Neural progenitor cell (in vitro differentiated cells): ENCODE measurements around the gene CAPNS1. TPM values are rescaled to one million over a fixed set of nuclear protein-coding genes. Genes with fewer than 3 reads are reported as not detected.
A peak's percentile ranks its signal among the peaks of the same experiment; 100 is the strongest.

ENCODE experiments used
- DNase-seq: peaks from one replicate; pipeline ENCODE4 v3.0.0-alpha.2; 2016; ENCODE audit warnings: low spot score
- H2AFZ ChIP-seq: fragments of 200-600 bp; sonication (generic); replicated peaks from 2 replicates; pipeline ENCODE4 v1.6.1; 2016; ENCODE audit warnings: antibody characterized with exemption
- H3F3A ChIP-seq: fragments of 200-600 bp; sonication (generic); 2 replicates; pipeline ENCODE4 v1.6.1; 2016; ENCODE audit warnings: antibody characterized with exemption, low read depth
- H3K27ac ChIP-seq: fragments of 200-600 bp; sonication (generic); 2 replicates; pipeline ENCODE4 v1.5.1; 2016; ENCODE audit warnings: mild to moderate bottlenecking
- H3K27me3 ChIP-seq: fragments of 200-600 bp; sonication (generic); 2 replicates; pipeline ENCODE4 v1.6.1; 2016; ENCODE audit warnings: mild to moderate bottlenecking, moderate library complexity
- H3K36me3 ChIP-seq: fragments of 200-600 bp; sonication (generic); 2 replicates; pipeline ENCODE4 v1.5.1; 2016
- H3K4me1 ChIP-seq: fragments of 200-600 bp; sonication (generic); 2 replicates; pipeline ENCODE4 v1.6.1; 2016; ENCODE audit warnings: mixed run types
- H3K4me2 ChIP-seq: fragments of 200-600 bp; sonication (generic); 2 replicates; pipeline ENCODE4 v1.6.1; 2016
- H3K4me3 ChIP-seq: fragments of 200-600 bp; sonication (generic); 2 replicates; pipeline ENCODE4 v1.5.1; 2016
- H3K79me2 ChIP-seq: fragments of 200-600 bp; sonication (generic); 2 replicates; pipeline ENCODE4 v1.6.1; 2016; ENCODE audit warnings: low read depth
- H3K9ac ChIP-seq: fragments of 200-600 bp; sonication (generic); 2 replicates; pipeline ENCODE4 v1.6.1; 2016
- H3K9me3 ChIP-seq: fragments of 200-600 bp; sonication (generic); 2 replicates; pipeline ENCODE4 v1.5.1; 2016; ENCODE audit warnings: low read depth
- H4K20me1 ChIP-seq: fragments of 200-600 bp; sonication (generic); 2 replicates; pipeline ENCODE4 v1.6.1; 2016; ENCODE audit warnings: low read depth
- H3K27ac Mint-ChIP-seq: 3 replicates; pipeline ENCODE4 v1.8.0; 2021; ENCODE audit warnings: mixed read lengths
- H3K27me3 Mint-ChIP-seq: 2 replicates; pipeline ENCODE4 v1.8.0; 2022; ENCODE audit warnings: low read depth, mild to moderate bottlenecking, inconsistent platforms, moderate library complexity, mixed read lengths; ENCODE audit not compliant: insufficient read depth
- H3K36me3 Mint-ChIP-seq: 3 replicates; pipeline ENCODE4 v1.8.0; 2021; ENCODE audit warnings: mixed read lengths
- H3K4me1 Mint-ChIP-seq: 3 replicates; pipeline ENCODE4 v1.8.0; 2021; ENCODE audit warnings: mixed read lengths
- H3K4me3 Mint-ChIP-seq: 3 replicates; pipeline ENCODE4 v1.8.0; 2021; ENCODE audit warnings: mild to moderate bottlenecking, moderate library complexity, mixed read lengths
- H3K9me3 Mint-ChIP-seq: 3 replicates; pipeline ENCODE4 v1.8.0; 2020; ENCODE audit warnings: mixed read lengths
- CTCF ChIP-seq: fragments of 200-600 bp; sonication (generic); IDR thresholded peaks from 2 replicates; pipeline ENCODE4 v1.5.1; 2017; ENCODE audit warnings: antibody characterized with exemption, mild to moderate bottlenecking
- EZH2 ChIP-seq: fragments of 200-600 bp; sonication (generic); IDR thresholded peaks from 2 replicates; pipeline ENCODE4 v1.6.1; 2017; ENCODE audit warnings: antibody characterized with exemption, mild to moderate bottlenecking, moderate library complexity
- EZH2phosphoT487 ChIP-seq: fragments of 200-600 bp; sonication (generic); IDR thresholded peaks from 2 replicates; pipeline ENCODE4 v1.6.1; 2017; ENCODE audit warnings: antibody characterized with exemption
- total RNA-seq: library from RNA; depleted of rRNA; stranded (reverse); fragments of >200 nt; gene quantifications from 2 replicates; pipeline ENCODE4 v1.2.3, GENCODE V29; 2015; ENCODE audit warnings: low replicate concordance

CAPNS1 gene
- 146 and 258 TPM in 2 replicates for total RNA-seq

GRCh38 chr19:36139473-36140303 lies at the start of gene CAPNS1:
TSS of gene CAPNS1 (plus strand) at chr19:36140066. CDS start at chr19:36141012, 946 bp downstream.
- H3K4me3 Mint-ChIP-seq: peak within 1 kb of the TSS; percentile 97
- H4K20me1 ChIP-seq: peaks cover 15% of the 10 kb centered on the region
- peak within 1 kb of the TSS; percentile 83 for H2AFZ ChIP-seq
- peak within 1 kb of the TSS; percentile 74 for H3K9ac ChIP-seq
- no peaks in the 10 kb centered on the region for H3K27me3 ChIP-seq
- peaks cover 13% of the 10 kb centered on the region for H3F3A ChIP-seq
- H3K36me3 ChIP-seq: no peaks in the 10 kb centered on the region
- peak within 1 kb of the TSS; percentile 91 for H3K4me3 ChIP-seq
- H3K36me3 Mint-ChIP-seq: peaks cover 18% of the 10 kb centered on the region
- peak within 1 kb of the TSS; percentile 63 for H3K27ac ChIP-seq
- H3K27ac Mint-ChIP-seq: peak within 1 kb of the TSS; percentile 78
- TF ChIP-seq CTCF (peak; percentile 38), EZH2 (no peak)
- H3K4me1 ChIP-seq: peaks cover 7% of the 10 kb centered on the region
- H3K9me3 ChIP-seq: no peaks in the 10 kb centered on the region
- H3K79me2 ChIP-seq: peaks cover 20% of the 10 kb centered on the region
- no peaks in the 10 kb centered on the region for H3K9me3 Mint-ChIP-seq
- peak within 1 kb of the TSS; percentile 83 for H3K4me2 ChIP-seq
- DNase-seq: peak; percentile 99
- peaks cover 13% of the 10 kb centered on the region for H3K4me1 Mint-ChIP-seq
- peaks cover 8% of the 10 kb centered on the region for H3K27me3 Mint-ChIP-seq

- no peak overlapping the region for H2AFZ ChIP-seq
- no peak overlapping the region for H3K27ac ChIP-seq
- peaks cover 4% of the 10 kb centered on the region for H3F3A ChIP-seq
- Mint-ChIP-seq H3K36me3 (peaks cover 17% of the 10 kb centered on the region), H3K27me3 (peaks cover 2% of the 10 kb centered on the region), H3K27ac (no peak overlapping the region), H3K4me1 (no peaks in the 10 kb centered on the region), H3K4me3 (no peak overlapping the region), H3K9me3 (no peaks in the 10 kb centered on the region)
- no peak for DNase-seq
- no peaks in the 10 kb centered on the region for H3K79me2 ChIP-seq
- H3K27me3 ChIP-seq: no peaks in the 10 kb centered on the region
- H3K9me3 ChIP-seq: no peaks in the 10 kb centered on the region
- no peak overlapping the region for H3K4me3 ChIP-seq
- H3K36me3 ChIP-seq: no peaks in the 10 kb centered on the region
- no peak overlapping the region for H3K4me2 ChIP-seq
- TF ChIP-seq EZH2: no peak
- no peak for TF ChIP-seq CTCF
- TF ChIP-seq EZH2phosphoT487: no peak
- H3K4me1 ChIP-seq: no peaks in the 10 kb centered on the region
- H3K9ac ChIP-seq: no peak overlapping the region
- H4K20me1 ChIP-seq: no peaks in the 10 kb centered on the region
These were observed 48.8 kb upstream of the CAPNS1 start for GRCh38 chr19:36090910-36091695.

- Histone ChIP-seq H4K20me1 (no peaks in the 10 kb centered on the region), H3K27me3 (no peaks in the 10 kb centered on the region), H3K9me3 (no peaks in the 10 kb centered on the region), H3K27ac (no peak overlapping the region), H2AFZ (no peak overlapping the region), H3K4me2 (no peak overlapping the region), H3K36me3 (no peaks in the 10 kb centered on the region), H3K4me1 (no peaks in the 10 kb centered on the region), H3K4me3 (no peak overlapping the region), H3K9ac (no peak overlapping the region), H3F3A (peaks cover 4% of the 10 kb centered on the region), H3K79me2 (no peaks in the 10 kb centered on the region)
- Mint-ChIP-seq H3K4me1 (no peaks in the 10 kb centered on the region), H3K27ac (no peak overlapping the region), H3K27me3 (peaks cover 2% of the 10 kb centered on the region), H3K36me3 (peaks cover 19% of the 10 kb centered on the region), H3K9me3 (no peaks in the 10 kb centered on the region), H3K4me3 (no peak overlapping the region)
- DNase-seq: no peak
- TF ChIP-seq CTCF (no peak), EZH2phosphoT487 (no peak), EZH2 (no peak)
These were observed 47.3 kb upstream of the CAPNS1 start for GRCh38 chr19:36092566-36092965.
